HL-60/S4 treated with retinoic acid at 250 ng/mL for 4 days and 3 days (cell line): ENCODE measurements around the gene TRPT1.
"Not testable (repeated sequence)": the region's sequence is repeated elsewhere in the genome, so short reads cannot be mapped to it uniquely, and the experiment has no call there.

Experiments used
- in situ Hi-C: fragments of 300-500 bp; cut with MboI; formaldehyde crosslinking; loops from 2 replicates; pipeline ENCODE4 v1.7.0; 2022; ENCODE audit warnings: low sequenced_read_pairs

Gene TRPT1

DNA sequence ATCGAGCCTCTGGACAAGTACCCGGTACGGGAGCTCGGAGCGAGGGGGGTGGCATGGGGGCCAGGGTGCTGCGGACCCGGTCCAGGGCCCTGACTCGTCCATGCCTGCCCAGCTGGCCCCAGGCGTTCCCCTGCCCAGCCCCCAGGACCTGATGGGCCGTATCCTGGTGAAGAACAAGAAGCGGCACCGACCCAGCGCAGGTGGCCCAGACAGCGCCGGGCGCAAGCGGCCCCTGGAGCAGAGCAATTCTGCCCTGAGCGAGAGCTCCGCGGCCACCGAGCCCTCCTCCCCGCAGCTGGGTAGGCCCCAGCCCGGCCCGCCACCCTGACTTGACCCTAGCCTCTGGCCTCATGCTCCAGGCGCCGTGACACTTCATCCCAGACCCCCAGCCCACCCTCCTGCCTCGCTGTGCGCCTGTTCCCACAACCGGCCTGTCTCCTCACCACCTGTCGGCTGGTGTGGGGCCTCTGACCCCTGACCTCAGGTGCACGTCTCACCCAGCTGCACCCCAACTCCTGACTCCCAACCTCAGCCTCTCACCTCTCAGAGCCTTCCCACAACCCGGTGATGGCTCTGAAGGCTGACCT lies 33.1 kb upstream of the TRPT1 start:
- in situ Hi-C loops = no loop called here

DNA sequence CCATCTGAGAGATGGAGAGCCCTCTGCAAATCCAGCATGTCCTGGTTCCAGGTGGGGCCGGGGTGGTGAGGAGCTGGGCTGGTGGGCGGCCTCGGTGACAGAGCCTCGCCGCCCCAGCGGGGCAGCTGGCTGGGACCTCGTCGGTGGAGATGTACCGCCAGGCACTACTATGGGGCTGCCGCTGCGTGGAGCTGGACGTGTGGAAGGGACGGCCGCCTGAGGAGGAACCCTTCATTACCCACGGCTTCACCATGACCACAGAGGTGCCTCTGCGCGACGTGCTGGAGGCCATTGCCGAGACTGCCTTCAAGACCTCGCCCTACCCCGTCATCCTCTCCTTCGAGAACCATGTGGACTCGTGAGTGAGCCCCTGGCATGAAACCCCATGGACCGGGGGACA lies 32.4 kb upstream of the TRPT1 start:
- in situ Hi-C loops = no loop called here

- in situ Hi-C loops = no loop called here
Observed at GRCh38 chr11:64256300-64256699, 30.3 kb upstream of the TRPT1 start.

DNA sequence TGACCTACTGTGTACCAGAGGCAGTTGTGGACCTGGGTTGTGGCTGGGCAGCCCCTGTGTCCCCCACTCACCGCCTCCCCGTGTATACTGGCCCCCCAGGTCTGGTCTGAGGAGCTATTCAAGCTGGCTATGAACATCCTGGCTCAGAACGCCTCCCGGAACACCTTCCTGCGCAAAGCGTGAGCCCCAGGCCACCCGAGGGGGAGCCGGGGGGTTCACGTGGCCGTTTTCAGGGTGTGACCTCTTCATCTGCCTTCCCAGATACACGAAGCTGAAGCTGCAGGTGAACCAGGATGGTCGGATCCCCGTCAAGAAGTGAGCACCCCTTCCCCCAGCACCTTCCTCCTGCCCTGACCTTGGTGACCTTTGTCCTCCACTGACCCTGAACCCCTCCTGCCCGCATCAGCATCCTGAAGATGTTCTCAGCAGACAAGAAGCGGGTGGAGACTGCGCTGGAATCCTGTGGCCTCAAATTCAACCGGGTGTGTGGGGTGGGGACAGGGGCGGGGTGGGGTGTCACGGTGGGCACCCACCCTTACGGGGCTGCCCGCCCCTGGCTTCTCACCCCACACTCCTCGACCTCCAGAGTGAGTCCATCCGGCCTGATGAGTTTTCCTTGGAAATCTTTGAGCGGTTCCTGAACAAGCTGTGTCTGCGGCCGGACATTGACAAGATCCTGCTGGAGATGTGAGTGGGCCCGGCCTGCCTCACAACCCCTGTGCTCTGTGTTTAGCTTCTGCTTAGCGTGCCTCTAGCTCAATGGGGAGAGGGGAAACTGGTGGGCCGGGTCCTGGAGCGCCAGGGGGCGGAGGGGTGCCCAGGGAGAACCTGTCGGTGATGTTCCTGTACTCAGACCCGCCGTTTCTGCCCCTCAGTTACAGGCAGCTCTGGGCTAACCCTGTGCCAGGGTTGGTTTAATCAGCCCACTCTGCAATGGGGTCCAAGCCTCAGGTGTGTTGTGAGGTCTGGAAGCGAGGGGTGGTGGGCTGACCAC lies 29.4 kb upstream of the TRPT1 start:
- in situ Hi-C loops = no loop called here

GRCh38 chr11:64254326-64254725 lies 28.3 kb upstream of the TRPT1 start:
- in situ Hi-C loops = no loop called here

GRCh38 chr11:64253481-64253880 lies 27.5 kb upstream of the TRPT1 start:
- in situ Hi-C loops = no loop called here

DNA sequence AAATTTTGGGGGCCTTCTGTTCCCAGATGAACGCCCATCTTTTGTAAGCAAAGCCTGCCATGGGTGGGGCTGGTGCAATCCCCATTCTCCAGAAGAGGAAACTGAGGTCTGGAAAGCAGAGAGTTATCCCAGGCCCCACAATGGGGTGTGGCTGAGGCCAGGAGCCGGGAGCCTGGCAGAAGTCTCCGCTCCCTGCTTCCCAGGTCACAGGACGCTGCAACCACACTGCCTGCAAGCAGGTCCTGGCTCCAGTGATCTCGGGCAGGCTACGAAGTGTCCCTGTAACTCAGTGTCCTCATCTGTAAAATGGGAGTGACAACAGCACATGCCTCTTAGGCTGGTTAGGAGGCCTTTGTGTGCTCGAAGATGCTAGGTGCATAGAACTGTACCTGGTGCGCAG lies 27.1 kb upstream of the TRPT1 start:
- in situ Hi-C loops = no loop called here

GRCh38 chr11:64252003-64252872 lies 26.3 kb upstream of the TRPT1 start:
- in situ Hi-C loops = no loop called here

DNA sequence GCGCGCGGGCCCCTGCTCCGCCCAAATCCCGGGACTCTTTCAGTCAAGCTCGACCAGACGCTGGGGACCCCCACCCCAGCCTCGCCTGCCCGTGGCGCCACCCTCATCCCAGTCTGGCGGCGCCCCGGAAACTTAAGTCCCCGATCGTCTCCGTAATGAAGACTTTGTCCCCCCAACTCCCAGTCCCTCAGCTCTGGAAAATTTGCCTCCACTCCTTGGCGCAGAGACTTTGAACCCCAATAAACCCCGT lies 25.7 kb upstream of the TRPT1 start:
- in situ Hi-C loops = no loop called here

- in situ Hi-C loops = no loop called here
Observed at GRCh38 chr11:64251016-64251752, 25.2 kb upstream of the TRPT1 start, which contains the start of gene PLCB3. Gene PLCB3 (plus strand): TSS chr11:64251530. CDS start chr11:64251650, 120 bp downstream.

DNA sequence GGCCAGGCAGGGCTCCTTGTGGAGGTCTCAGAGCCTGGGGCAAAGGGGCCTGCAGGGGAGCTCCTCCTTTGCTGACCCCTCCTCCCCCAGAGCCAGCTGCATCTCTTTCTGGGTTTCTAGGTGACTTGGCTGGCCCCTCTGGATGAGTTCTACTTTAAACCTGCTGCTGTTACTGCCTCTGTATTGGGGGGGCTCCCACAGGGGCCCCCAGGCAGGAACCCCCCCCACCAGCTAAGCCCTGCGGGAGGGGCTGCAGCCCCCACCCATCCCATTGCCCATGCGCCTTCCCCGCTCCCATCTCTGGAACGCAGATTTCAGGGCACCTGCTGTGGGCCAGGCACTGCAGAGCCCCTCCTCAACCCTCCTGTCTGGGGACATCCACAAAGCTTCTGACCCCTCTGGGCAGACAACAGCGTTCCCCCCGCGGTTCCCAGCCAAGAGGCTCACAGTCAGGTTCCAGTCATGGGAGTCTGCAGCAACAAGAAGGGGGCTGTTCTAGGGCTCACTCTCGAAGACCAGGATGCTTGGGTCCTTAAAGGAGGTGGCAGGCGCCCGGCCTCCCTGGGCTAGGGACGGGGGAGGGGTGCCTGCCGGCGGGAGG lies 24.5 kb upstream of the TRPT1 start:
- in situ Hi-C loops = no loop called here

GRCh38 chr11:64249563-64250414 lies 23.8 kb upstream of the TRPT1 start:
- in situ Hi-C loops = no loop called here

DNA sequence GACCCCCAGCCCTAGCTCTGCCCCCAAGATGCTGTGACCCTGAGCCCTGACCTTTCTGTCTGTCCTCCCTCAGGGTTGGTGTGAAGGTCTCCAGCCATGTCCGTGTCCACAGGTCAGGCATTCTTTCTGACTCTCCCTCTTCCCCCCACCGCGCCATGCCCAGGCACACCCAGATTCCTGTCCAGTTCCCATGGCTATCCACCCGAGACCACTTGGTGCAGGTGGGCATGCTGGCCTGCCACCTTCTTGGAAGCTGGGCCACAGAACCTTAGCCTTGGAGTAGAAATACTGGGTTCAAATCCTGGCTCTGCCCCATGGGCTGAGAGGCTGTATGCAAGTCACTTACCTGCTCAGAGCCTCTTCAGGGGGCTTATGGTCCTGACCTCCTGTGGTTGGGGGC lies 23.1 kb upstream of the TRPT1 start:
- in situ Hi-C loops = no loop called here

- in situ Hi-C loops = no loop called here
Observed at GRCh38 chr11:64248578-64248977, 22.6 kb upstream of the TRPT1 start.

- in situ Hi-C loops = no loop called here
Observed at GRCh38 chr11:64247729-64248531, 21.9 kb upstream of the TRPT1 start.

DNA sequence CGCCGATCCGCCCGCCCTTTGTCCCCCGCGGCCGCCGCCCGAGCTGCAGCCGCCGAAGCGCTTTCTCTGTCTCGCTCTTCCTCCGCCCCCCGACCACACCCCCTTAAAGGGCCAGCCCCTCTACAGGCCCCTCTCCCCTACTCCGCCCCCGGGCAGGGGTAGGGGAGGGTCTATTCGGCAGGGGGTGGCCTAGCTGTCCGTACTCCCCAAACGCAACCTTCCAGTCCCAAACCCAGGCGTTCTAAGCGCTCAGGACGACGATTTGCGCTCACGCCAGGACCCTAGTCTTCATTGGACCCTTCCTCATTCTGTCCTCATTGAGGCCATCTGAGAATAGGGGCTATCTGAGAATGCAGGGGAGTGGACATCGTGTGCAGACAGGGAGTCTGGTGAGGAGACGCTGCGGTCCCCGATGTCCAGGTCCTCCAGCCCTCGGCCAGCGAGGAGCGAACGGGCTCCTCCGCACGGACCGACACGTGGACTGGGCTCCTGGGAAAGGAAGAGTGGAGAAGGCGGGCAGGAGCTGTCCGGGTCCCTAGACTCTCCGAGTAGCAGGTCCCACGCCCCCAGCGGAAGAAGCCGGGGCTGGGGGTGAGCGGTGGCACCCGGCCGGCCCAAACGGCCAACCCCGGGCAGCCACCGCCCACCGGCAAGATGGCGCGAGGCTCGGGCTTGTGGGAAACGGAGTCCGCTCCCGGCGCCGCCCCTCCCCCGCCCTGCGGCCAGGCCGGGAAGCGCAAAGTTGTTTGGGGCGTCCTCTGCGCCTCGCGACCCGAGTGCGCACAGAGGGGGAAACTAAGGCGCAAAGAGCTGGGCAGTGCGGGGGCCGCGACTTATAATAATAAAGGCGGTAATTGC lies 21.1 kb upstream of the TRPT1 start, which contains the start of gene PPP1R14B:
Gene PPP1R14B, minus strand, starts transcription at position 73 of the 858 bp plus-strand sequence. CDS start 270 bp downstream, outside the sequence.
- in situ Hi-C loops = no loop called here

- in situ Hi-C loops = not testable (repeated sequence)
Observed at GRCh38 chr11:64246621-64246870, 20.6 kb upstream of the TRPT1 start.
